IPS-11a (cell line): ENCODE measurements around the gene SPIN2A.
"Not testable (repeated sequence)": the region's sequence is repeated elsewhere in the genome, so short reads cannot be mapped to it uniquely, and the experiment has no call there.

Experiments used
- H3K4me3 ChIP-seq: one replicate; pipeline ENCODE4 v1.5.1; 2013; ENCODE audit warnings: low read depth, low read length, control low read depth

SPIN2A gene

GRCh38 chrX:57137073-57137472 is at the start of gene SPIN2A:
SPIN2A (minus strand) TSS chrX:57137397; CDS start chrX:57136597, 800 bp downstream.
- peak within 1 kb of the TSS; percentile 24 for H3K4me3 ChIP-seq

GRCh38 chrX:57178605-57179004 is 41.4 kb upstream of the SPIN2A start:
- no peak overlapping the region for H3K4me3 ChIP-seq

GRCh38 chrX:57177070-57177469 is 39.9 kb upstream of the SPIN2A start:
- H3K4me3 ChIP-seq: no peak overlapping the region

GRCh38 chrX:57172544-57172943 is 35.3 kb upstream of the SPIN2A start:
- H3K4me3 ChIP-seq: no peak overlapping the region

GRCh38 chrX:57156397-57157049 is 19.3 kb upstream of the SPIN2A start:
- H3K4me3 ChIP-seq: no peak overlapping the region

- no peak overlapping the region for H3K4me3 ChIP-seq
Observed at GRCh38 chrX:57155171-57155570, 18.0 kb upstream of the SPIN2A start.

GRCh38 chrX:57152222-57152621 is 15.0 kb upstream of the SPIN2A start:
- H3K4me3 ChIP-seq: not testable (repeated sequence)

- no peak overlapping the region for H3K4me3 ChIP-seq
Observed at GRCh38 chrX:57138674-57139073, 1.5 kb upstream of the SPIN2A start.

GRCh38 chrX:57137501-57137900 is 304 bp upstream of the SPIN2A start:
- H3K4me3 ChIP-seq: peak overlapping the region; percentile 24

- not testable (repeated sequence) for H3K4me3 ChIP-seq
Observed at GRCh38 chrX:57136589-57136988, 608 bp downstream of the SPIN2A start.

GRCh38 chrX:57135287-57135686 is 1.9 kb downstream of the SPIN2A start:
- H3K4me3 ChIP-seq: no peak overlapping the region

- no peak overlapping the region for H3K4me3 ChIP-seq
Observed at GRCh38 chrX:57134702-57135101, 2.5 kb downstream of the SPIN2A start.

GRCh38 chrX:57133706-57134105 is 3.5 kb downstream of the SPIN2A start:
- no peak overlapping the region for H3K4me3 ChIP-seq

- not testable (repeated sequence) for H3K4me3 ChIP-seq
Observed at GRCh38 chrX:57133284-57133683, 3.9 kb downstream of the SPIN2A start.

- no peak overlapping the region for H3K4me3 ChIP-seq
Observed at GRCh38 chrX:57132046-57132445, 5.2 kb downstream of the SPIN2A start.

GRCh38 chrX:57121816-57122215 is 15.4 kb downstream of the SPIN2A start:
- H3K4me3 ChIP-seq: peak overlapping the region; percentile 28

- peak within 1 kb of the TSS; percentile 50 for H3K4me3 ChIP-seq
Observed at GRCh38 chrX:57121162-57121755, 15.9 kb downstream of the SPIN2A start, which contains the start of gene SPIN2B. SPIN2B (minus strand) TSS chrX:57121548.

- H3K4me3 ChIP-seq: peak overlapping the region; percentile 39
Observed at GRCh38 chrX:57120619-57121161, 16.5 kb downstream of the SPIN2A start.

GRCh38 chrX:57119416-57119815 is 17.8 kb downstream of the SPIN2A start:
- H3K4me3 ChIP-seq: no peak overlapping the region

- not testable (repeated sequence) for H3K4me3 ChIP-seq
Observed at GRCh38 chrX:57117566-57117965, 19.6 kb downstream of the SPIN2A start.

- no peak overlapping the region for H3K4me3 ChIP-seq
Observed at GRCh38 chrX:57104921-57105398, 32.2 kb downstream of the SPIN2A start.

GRCh38 chrX:57104406-57104805 is 32.8 kb downstream of the SPIN2A start:
- no peak overlapping the region for H3K4me3 ChIP-seq
